Measurements from ENCODE around the gene MED1.

MED1 gene

DNA sequence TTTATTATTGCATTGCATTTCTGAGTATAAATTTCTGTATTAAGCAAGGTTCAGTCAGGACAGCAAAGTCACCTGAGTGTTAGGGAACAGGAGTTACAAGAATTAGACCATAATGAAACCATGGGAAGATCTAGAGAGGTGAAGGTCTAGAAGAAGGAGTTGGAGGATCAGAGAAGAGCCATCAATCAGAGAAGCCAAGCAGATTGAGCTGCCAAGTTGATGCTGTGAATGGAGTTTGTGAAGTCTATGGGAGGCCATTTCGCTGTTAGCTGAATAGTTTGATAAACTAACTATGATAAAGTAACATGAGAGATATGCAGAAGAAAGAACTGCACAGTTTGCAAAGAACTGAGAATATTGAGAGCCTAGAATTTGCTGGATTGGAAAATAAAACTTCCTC lies 90.0 kb downstream of the MED1 start:
- no peak for DNase-seq (ENCODE audit: low read depth in 2 of 2)

- DNase-seq (ENCODE audit: low read depth in 2 of 2), result no peak
These were observed 90.5 kb downstream of the MED1 start for GRCh38 chr17:39360537-39360936.

GRCh38 chr17:39359994-39360393 lies 91.1 kb downstream of the MED1 start:
- no peak for DNase-seq (ENCODE audit: low read depth in 2 of 2)

- no peak for DNase-seq (ENCODE audit: low read depth in 2 of 2)
These were observed 93.1 kb downstream of the MED1 start for GRCh38 chr17:39357986-39358385.

- no peak for DNase-seq (ENCODE audit: low read depth in 2 of 2)
These were observed 93.6 kb downstream of the MED1 start for GRCh38 chr17:39357488-39357887.
